HEK293 (cell line): ENCODE data around the gene ZNF783.
"Not testable (repeated sequence)": the region's sequence is repeated elsewhere in the genome, so short reads cannot be mapped to it uniquely, and the experiment has no call there.

Experiments used
- CTCF ChIA-PET: fragments of 350-600 bp; formaldehyde crosslinking; extraction: SDS; loops from one replicate; lab custom pipeline; 2021; ENCODE audit warnings: antibody characterized with exemption; lab: Yijun Ruan, JAX
- POLR2A ChIA-PET: fragments of 300-600 bp; formaldehyde crosslinking; extraction: SDS; loops from one replicate; lab custom pipeline; 2020; ENCODE audit warnings: antibody characterized with exemption, inconsistent platforms; lab: Yijun Ruan, JAX
- H3K27ac ChIP-seq: fragments of 200-500 bp; sonication (Bioruptor generic); 2 replicates; pipeline ENCODE4 v1.5.1; 2014; ENCODE audit warnings: low read depth, low read length, control low read depth, inconsistent platforms; ENCODE audit errors: extremely low read depth
- H3K36me3 ChIP-seq, 2 experiments: fragments of 200-500 bp in 1 of 2; sonication (Bioruptor generic) in 1 of 2; 1 replicate in 1 of 2; 2 replicates in 1 of 2; pipeline ENCODE4 v1.5.1; 2014 to 2017; ENCODE audit warnings: inconsistent platforms in 2 of 2, low read length in 2 of 2; ENCODE audit not compliant: control insufficient read depth in 2 of 2, insufficient read depth in 1 of 2
- H3K4me1 ChIP-seq: fragments of 200-500 bp; sonication (Bioruptor generic); 2 replicates; pipeline ENCODE4 v1.5.1; 2014; ENCODE audit warnings: mild to moderate bottlenecking, low read length, inconsistent platforms; ENCODE audit not compliant: control insufficient read depth, insufficient read depth
- H3K4me3 ChIP-seq: 2 replicates; pipeline ENCODE4 v1.5.1; 2011; ENCODE audit warnings: low read depth, mild to moderate bottlenecking, control low read depth, low read length, moderate library complexity
- H3K9me3 ChIP-seq: fragments of 200-500 bp; sonication (Bioruptor generic); 2 replicates; pipeline ENCODE4 v1.5.1; 2014; ENCODE audit warnings: low read depth, low read length, inconsistent platforms; ENCODE audit not compliant: control insufficient read depth, insufficient read depth
- KLF1 ChIP-seq: fragments of 450-650 bp; formaldehyde crosslinking; IDR thresholded peaks from 2 replicates; pipeline ENCODE4 v1.5.1; 2016; ENCODE audit warnings: missing biosample characterization, missing genetic modification characterization
- KLF9 ChIP-seq: fragments of 450-650 bp; formaldehyde crosslinking; IDR thresholded peaks from 2 replicates; pipeline ENCODE4 v1.5.1; 2016; ENCODE audit warnings: missing biosample characterization, missing genetic modification characterization, low read depth
- ZBTB7A ChIP-seq: fragments of 450-650 bp; formaldehyde crosslinking; IDR thresholded peaks from 2 replicates; pipeline ENCODE4 v1.5.1; 2016; ENCODE audit warnings: low read depth, missing biosample characterization, missing genetic modification characterization
- ZNF10 ChIP-seq: fragments of 450-650 bp; formaldehyde crosslinking; IDR thresholded peaks from 2 replicates; pipeline ENCODE4 v1.5.1; 2017; ENCODE audit warnings: missing biosample characterization, missing genetic modification characterization
- ZNF112 ChIP-seq: fragments of 450-650 bp; formaldehyde crosslinking; IDR thresholded peaks from 2 replicates; pipeline ENCODE4 v1.5.0; 2017; ENCODE audit warnings: missing biosample characterization, missing genetic modification characterization
- ZNF133 ChIP-seq: fragments of 450-650 bp; formaldehyde crosslinking; IDR thresholded peaks from 2 replicates; pipeline ENCODE4 v1.5.1; 2016; ENCODE audit warnings: missing biosample characterization, missing genetic modification characterization
- ZNF175 ChIP-seq: fragments of 450-650 bp; formaldehyde crosslinking; IDR thresholded peaks from 2 replicates; pipeline ENCODE4 v1.5.1; 2016; ENCODE audit warnings: missing biosample characterization, missing genetic modification characterization
- ZNF654 ChIP-seq: fragments of 450-650 bp; formaldehyde crosslinking; IDR thresholded peaks from 2 replicates; pipeline ENCODE4 v1.5.1; 2016; ENCODE audit warnings: low read depth, missing biosample characterization, missing genetic modification characterization
- ZNF76 ChIP-seq: fragments of 450-650 bp; formaldehyde crosslinking; IDR thresholded peaks from 2 replicates; pipeline ENCODE4; 2016; ENCODE audit warnings: low read depth, missing biosample characterization, missing genetic modification characterization, borderline replicate concordance
- ZNF791 ChIP-seq: fragments of 450-650 bp; formaldehyde crosslinking; IDR thresholded peaks from 2 replicates; pipeline ENCODE4 v1.5.1; 2016; ENCODE audit warnings: missing biosample characterization, missing genetic modification characterization
- TF ChIP-seq, protein P1 (sequence below): fragments of 450-650 bp; formaldehyde crosslinking; IDR thresholded peaks from 2 replicates; pipeline ENCODE4 v1.5.1; 2016; ENCODE audit warnings: missing biosample characterization, missing genetic modification characterization
- TF ChIP-seq, protein P2 (sequence below): fragments of 450-650 bp; formaldehyde crosslinking; IDR thresholded peaks from 2 replicates; pipeline ENCODE4 v1.5.1; 2017; ENCODE audit warnings: missing biosample characterization, missing genetic modification characterization
- TF ChIP-seq, protein P3 (sequence below): fragments of 450-650 bp; formaldehyde crosslinking; IDR thresholded peaks from 2 replicates; pipeline ENCODE4 v1.5.1; 2016; ENCODE audit warnings: missing biosample characterization, missing genetic modification characterization

The ZNF783 gene

DNA sequence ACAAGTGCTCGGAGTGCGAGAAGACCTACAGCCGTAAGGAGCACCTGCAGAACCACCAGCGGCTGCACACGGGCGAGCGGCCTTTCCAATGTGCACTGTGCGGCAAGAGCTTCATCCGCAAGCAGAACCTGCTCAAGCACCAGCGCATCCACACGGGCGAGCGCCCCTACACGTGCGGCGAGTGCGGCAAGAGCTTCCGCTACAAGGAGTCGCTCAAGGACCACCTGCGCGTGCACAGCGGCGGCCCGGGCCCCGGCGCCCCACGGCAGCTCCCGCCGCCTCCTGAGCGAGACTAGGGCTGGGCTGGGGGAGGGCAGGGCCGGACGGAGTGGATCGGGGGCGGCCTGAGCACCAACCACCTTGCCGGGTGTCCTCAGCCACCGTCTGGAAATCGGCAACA lies 37.6 kb upstream of the ZNF783 start (continued):
- TF ChIP-seq, protein P1, sequence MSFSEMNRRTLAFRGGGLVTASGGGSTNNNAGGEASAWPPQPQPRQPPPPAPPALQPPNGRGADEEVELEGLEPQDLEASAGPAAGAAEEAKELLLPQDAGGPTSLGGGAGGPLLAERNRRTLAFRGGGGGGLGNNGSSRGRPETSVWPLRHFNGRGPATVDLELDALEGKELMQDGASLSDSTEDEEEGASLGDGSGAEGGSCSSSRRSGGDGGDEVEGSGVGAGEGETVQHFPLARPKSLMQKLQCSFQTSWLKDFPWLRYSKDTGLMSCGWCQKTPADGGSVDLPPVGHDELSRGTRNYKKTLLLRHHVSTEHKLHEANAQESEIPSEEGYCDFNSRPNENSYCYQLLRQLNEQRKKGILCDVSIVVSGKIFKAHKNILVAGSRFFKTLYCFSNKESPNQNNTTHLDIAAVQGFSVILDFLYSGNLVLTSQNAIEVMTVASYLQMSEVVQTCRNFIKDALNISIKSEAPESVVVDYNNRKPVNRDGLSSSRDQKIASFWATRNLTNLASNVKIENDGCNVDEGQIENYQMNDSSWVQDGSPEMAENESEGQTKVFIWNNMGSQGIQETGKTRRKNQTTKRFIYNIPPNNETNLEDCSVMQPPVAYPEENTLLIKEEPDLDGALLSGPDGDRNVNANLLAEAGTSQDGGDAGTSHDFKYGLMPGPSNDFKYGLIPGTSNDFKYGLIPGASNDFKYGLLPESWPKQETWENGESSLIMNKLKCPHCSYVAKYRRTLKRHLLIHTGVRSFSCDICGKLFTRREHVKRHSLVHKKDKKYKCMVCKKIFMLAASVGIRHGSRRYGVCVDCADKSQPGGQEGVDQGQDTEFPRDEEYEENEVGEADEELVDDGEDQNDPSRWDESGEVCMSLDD (tag by site-specific recombination), result no peak
- TF ChIP-seq ZNF791, result no peak

DNA sequence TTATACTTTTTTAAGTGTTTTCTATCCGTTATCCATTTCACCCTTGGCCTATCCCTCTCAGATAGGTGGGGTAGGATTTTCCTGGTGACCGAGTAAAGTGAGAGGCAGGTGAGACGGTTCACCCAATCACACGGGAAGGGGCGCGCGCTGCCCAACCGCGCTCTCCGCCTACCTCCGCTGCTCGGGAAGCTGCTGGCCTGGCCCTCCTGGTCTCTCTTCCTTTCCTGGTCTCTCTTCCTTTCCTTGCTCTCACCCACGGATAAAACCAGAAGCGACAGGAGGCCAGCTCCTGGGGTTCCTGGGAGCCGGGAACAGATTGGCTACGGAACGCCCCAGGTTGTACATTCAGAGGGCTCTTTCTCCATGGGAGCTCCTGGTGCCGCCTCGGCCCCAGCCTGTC lies 36.9 kb upstream of the ZNF783 start:
- H3K36me3 ChIP-seq, result peaks cover 11 to 50% of the 10 kb centered on the region in 2 experiments; a peak in 2 of 3 replicates
- CTCF ChIA-PET, result no interaction called here
- TF ChIP-seq ZNF133 (tag by site-specific recombination), result no peak
- TF ChIP-seq KLF9 (tag by site-specific recombination), result no peak
- TF ChIP-seq, all 188 proteins: peak for 0
- no peaks in the 10 kb centered on the region for H3K4me1 ChIP-seq
- POLR2A ChIA-PET, result no interaction called here
- H3K27ac ChIP-seq, result no peak overlapping the region
- H3K4me3 ChIP-seq, result no peak overlapping the region
- no peaks in the 10 kb centered on the region for H3K9me3 ChIP-seq

DNA sequence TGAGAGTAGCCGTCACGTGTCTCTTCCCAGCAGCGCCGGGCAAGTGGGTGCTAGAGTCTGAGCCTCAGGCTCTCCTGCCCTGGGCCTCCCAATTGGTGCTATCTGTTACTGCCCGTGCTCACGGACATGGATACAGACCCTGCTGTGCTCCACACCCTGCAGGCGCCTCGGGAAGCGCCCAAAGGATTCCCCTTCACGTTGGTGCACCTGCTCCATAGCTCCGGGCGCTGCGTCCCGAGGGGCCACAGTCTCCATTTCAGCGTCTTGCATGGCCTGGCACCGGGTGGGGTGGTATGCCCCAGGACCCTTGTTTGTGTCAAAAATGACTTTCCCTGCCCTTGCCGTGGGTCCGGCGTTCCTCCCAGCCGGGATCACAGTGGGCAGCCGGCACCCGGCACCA lies 36.3 kb upstream of the ZNF783 start:
- Histone ChIP-seq H3K27ac (no peak overlapping the region), H3K36me3 (peaks cover 10 to 44% of the 10 kb centered on the region in 2 experiments; a peak in 2 of 3 replicates), H3K4me1 (no peaks in the 10 kb centered on the region), H3K9me3 (no peaks in the 10 kb centered on the region), H3K4me3 (no peak overlapping the region)
- POLR2A ChIA-PET, result no interaction called here
- no peak for TF ChIP-seq ZNF76
- TF ChIP-seq, protein P2, sequence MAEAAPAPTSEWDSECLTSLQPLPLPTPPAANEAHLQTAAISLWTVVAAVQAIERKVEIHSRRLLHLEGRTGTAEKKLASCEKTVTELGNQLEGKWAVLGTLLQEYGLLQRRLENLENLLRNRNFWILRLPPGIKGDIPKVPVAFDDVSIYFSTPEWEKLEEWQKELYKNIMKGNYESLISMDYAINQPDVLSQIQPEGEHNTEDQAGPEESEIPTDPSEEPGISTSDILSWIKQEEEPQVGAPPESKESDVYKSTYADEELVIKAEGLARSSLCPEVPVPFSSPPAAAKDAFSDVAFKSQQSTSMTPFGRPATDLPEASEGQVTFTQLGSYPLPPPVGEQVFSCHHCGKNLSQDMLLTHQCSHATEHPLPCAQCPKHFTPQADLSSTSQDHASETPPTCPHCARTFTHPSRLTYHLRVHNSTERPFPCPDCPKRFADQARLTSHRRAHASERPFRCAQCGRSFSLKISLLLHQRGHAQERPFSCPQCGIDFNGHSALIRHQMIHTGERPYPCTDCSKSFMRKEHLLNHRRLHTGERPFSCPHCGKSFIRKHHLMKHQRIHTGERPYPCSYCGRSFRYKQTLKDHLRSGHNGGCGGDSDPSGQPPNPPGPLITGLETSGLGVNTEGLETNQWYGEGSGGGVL (tag by site-specific recombination), result no peak
- CTCF ChIA-PET, result no interaction called here

DNA sequence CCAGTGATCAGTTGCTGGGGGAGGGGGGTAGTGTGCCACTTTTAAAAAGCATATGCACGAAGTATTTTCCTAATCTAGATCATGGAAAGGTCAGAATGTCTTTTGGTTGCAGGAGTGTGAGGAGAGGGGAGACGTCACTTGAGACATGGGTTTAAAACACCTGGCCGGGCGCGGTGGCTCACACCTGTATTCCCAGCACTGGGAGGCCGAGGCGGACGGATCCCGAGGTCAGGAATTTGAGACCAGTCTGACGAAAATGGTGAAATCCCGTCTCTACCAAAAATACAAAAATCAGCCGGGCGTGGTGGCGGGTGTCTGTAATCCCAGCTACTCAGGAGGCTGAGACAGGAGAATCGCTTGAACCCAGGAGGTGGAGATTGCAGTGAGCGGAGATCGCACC lies 35.6 kb upstream of the ZNF783 start:
- H3K9me3 ChIP-seq, POLR2A ChIA-PET, CTCF ChIA-PET, H3K4me1 ChIP-seq, H3K27ac ChIP-seq, H3K4me3 ChIP-seq: not testable (repeated sequence)
- peaks cover 6 to 37% of the 10 kb centered on the region in 2 experiments; a peak in 2 of 3 replicates for H3K36me3 ChIP-seq

DNA sequence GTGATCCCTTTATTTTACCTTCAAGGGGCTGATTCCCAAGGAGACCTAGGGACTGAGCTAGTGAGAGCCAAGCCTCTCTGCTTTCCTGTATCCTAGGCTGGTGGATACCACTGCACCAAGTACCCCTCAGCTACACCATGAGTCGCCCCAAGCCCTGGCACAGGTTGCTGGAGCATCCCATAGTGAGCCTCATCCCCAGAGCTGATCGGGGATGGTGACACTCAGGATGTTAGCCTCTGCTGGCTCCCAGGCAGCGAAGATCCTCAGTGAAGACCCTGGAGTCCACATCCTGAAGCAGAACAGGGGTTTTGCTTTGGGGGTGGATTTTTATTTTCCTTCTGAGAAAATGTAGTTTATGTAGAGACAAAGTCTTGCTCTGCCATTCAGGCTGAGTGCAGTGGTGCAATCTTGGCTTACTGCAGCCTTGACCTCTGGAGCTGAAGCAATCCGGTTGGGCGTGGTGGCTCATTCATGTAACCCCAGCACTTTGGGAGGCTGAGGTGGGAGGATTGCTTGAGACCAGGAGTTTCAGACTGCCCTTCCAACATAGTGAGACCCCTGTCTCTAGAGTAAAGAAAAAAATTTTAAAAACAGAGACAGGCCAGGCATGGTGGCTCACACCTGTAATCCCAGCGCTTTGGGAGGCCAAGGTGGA lies 35.0 kb upstream of the ZNF783 start:
- no peak for TF ChIP-seq KLF1 (tag by site-specific recombination)
- no peak for TF ChIP-seq ZNF76
- TF ChIP-seq ZNF10 (tag by site-specific recombination), result no peak
- no peak for TF ChIP-seq ZNF654
- TF ChIP-seq, protein P3, sequence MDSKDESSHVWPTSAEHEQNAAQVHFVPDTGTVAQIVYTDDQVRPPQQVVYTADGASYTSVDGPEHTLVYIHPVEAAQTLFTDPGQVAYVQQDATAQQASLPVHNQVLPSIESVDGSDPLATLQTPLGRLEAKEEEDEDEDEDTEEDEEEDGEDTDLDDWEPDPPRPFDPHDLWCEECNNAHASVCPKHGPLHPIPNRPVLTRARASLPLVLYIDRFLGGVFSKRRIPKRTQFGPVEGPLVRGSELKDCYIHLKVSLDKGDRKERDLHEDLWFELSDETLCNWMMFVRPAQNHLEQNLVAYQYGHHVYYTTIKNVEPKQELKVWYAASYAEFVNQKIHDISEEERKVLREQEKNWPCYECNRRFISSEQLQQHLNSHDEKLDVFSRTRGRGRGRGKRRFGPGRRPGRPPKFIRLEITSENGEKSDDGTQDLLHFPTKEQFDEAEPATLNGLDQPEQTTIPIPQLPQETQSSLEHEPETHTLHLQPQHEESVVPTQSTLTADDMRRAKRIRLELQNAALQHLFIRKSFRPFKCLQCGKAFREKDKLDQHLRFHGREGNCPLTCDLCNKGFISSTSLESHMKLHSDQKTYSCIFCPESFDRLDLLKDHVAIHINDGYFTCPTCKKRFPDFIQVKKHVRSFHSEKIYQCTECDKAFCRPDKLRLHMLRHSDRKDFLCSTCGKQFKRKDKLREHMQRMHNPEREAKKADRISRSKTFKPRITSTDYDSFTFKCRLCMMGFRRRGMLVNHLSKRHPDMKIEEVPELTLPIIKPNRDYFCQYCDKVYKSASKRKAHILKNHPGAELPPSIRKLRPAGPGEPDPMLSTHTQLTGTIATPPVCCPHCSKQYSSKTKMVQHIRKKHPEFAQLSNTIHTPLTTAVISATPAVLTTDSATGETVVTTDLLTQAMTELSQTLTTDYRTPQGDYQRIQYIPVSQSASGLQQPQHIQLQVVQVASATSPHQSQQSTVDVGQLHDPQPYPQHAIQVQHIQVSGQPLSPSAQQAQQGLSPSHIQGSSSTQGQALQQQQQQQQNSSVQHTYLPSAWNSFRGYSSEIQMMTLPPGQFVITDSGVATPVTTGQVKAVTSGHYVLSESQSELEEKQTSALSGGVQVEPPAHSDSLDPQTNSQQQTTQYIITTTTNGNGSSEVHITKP (tag by site-specific recombination), result peak; percentile 45; the same call in 1 of the 2 replicates
- no peak for TF ChIP-seq ZNF112 (tag by site-specific recombination)
- no peak for TF ChIP-seq ZBTB7A
- no peak for TF ChIP-seq ZNF175
- Histone ChIP-seq H3K27ac (no peak overlapping the region), H3K36me3 (peaks cover 6 to 32% of the 10 kb centered on the region in 2 experiments; a peak in 2 of 3 replicates), H3K4me1 (no peaks in the 10 kb centered on the region), H3K9me3 (no peaks in the 10 kb centered on the region), H3K4me3 (no peak overlapping the region)
- POLR2A ChIA-PET, result interaction anchor here (1.8 kb wide), 1 partner anchor 10 kb away, joined by 5 read pairs; no protein-coding TSS in a partner anchor
- CTCF ChIA-PET, result no interaction called here
